OCI-LY1 (cell line): ENCODE results near the gene GALNT18.

Experiments used
- H2AFZ ChIP-seq: fragments of 200-600 bp; sonication (generic), shearing (Covaris generic); 2 replicates; pipeline ENCODE4 v1.6.0; 2014; ENCODE audit warnings: antibody characterized with exemption, mild to moderate bottlenecking, low read length
- H3F3A ChIP-seq: fragments of 200-600 bp; sonication (generic), shearing (Covaris generic); 2 replicates; pipeline ENCODE4 v1.6.0; 2014; ENCODE audit warnings: mild to moderate bottlenecking, antibody characterized with exemption, low read length, moderate library complexity; ENCODE audit not compliant: insufficient read depth
- H3K27ac ChIP-seq: fragments of 200-600 bp; sonication (generic); 2 replicates; pipeline ENCODE4 v1.5.1; 2014; ENCODE audit warnings: low read length, mixed run types, mild to moderate bottlenecking, low read depth; ENCODE audit not compliant: poor library complexity, severe bottlenecking
- H3K27me3 ChIP-seq: fragments of 200-600 bp; sonication (generic); 2 replicates; pipeline ENCODE4 v1.6.0; 2014; ENCODE audit warnings: antibody characterized with exemption, mild to moderate bottlenecking, low read length, moderate library complexity; ENCODE audit not compliant: insufficient read depth
- H3K36me3 ChIP-seq: fragments of 200-600 bp; sonication (generic); 2 replicates; pipeline ENCODE4 v1.6.1; 2014; ENCODE audit warnings: mild to moderate bottlenecking, antibody characterized with exemption, low read length, moderate library complexity, mixed read lengths; ENCODE audit not compliant: insufficient read depth
- H3K4me1 ChIP-seq: fragments of 200-600 bp; sonication (generic); 2 replicates; pipeline ENCODE4 v1.5.1; 2014; ENCODE audit warnings: mild to moderate bottlenecking, low read length, moderate library complexity; ENCODE audit not compliant: insufficient read depth, severe bottlenecking
- H3K4me2 ChIP-seq: fragments of 200-600 bp; sonication (generic), shearing (Covaris generic); 2 replicates; pipeline ENCODE4 v1.6.1; 2014; ENCODE audit warnings: low read length
- H3K4me3 ChIP-seq: fragments of 200-600 bp; sonication (generic); 2 replicates; pipeline ENCODE4 v1.5.1; 2014; ENCODE audit warnings: low read length, low read depth, mild to moderate bottlenecking, mixed read lengths; ENCODE audit not compliant: poor library complexity, severe bottlenecking
- H3K79me2 ChIP-seq: fragments of 200-600 bp; shearing (Covaris generic); 2 replicates; pipeline ENCODE4 v1.6.1; 2016; ENCODE audit warnings: mixed run types, low read length, mixed read lengths; ENCODE audit not compliant: insufficient read depth
- H3K9ac ChIP-seq: fragments of 200-600 bp; sonication (generic), shearing (Covaris generic); 2 replicates; pipeline ENCODE4 v1.6.1; 2014; ENCODE audit warnings: mild to moderate bottlenecking, low read length, mixed read lengths
- H3K9me2 ChIP-seq: fragments of 200-600 bp; sonication (generic), shearing (Covaris generic); 2 replicates; pipeline ENCODE4 v1.6.1; 2014; ENCODE audit warnings: low read depth, mild to moderate bottlenecking, low read length, mixed read lengths
- H3K9me3 ChIP-seq: fragments of 200-600 bp; shearing (Covaris generic); 2 replicates; pipeline ENCODE4 v1.6.1; 2014; ENCODE audit warnings: low read length, mixed read lengths
- H4K20me1 ChIP-seq: fragments of 200-600 bp; sonication (generic), shearing (Covaris generic); 2 replicates; pipeline ENCODE4 v1.6.0; 2016; ENCODE audit warnings: mild to moderate bottlenecking, low read length; ENCODE audit not compliant: insufficient read depth
- EZH2 ChIP-seq: fragments of 200-600 bp; sonication (generic), shearing (Covaris generic); IDR thresholded peaks from 2 replicates; pipeline ENCODE4 v1.8.0; 2017; ENCODE audit warnings: borderline replicate concordance, mixed run types, mild to moderate bottlenecking, antibody characterized with exemption, low read length, moderate library complexity, mixed read lengths
- TF ChIP-seq, protein P1 (sequence below): fragments of 200-600 bp; sonication (generic), shearing (Covaris generic); IDR thresholded peaks from 2 replicates; pipeline ENCODE4 v1.5.1; 2017; ENCODE audit warnings: mild to moderate bottlenecking, antibody characterized with exemption, low read length, moderate library complexity, mixed read lengths

GALNT18 gene

DNA sequence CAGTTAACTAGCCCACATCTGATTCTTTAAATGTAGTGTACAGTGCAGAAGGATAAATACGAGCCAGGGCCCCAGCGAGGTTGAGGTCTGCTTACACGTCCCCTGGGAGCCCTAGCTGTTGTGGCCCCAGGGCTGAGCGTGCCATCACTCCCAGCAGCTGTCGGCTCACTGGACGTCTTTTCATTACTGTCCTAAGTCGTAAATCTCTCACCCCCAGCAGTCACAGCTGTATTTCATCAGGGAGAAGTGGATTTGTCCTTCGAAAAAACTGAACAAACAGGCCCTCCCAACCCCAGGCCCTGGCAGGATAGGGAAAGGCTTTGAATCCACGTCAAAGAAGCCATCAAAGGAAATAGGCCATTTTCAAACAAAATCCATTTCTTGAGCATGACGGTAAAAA lies 158.4 kb downstream of the GALNT18 start:
- Histone ChIP-seq H3K36me3 (no peaks in the 10 kb centered on the region), H3K27ac (no peak overlapping the region), H3K27me3 (no peaks in the 10 kb centered on the region), H3K9me3 (no peaks in the 10 kb centered on the region), H3F3A (no peaks in the 10 kb centered on the region), H2AFZ (no peak overlapping the region), H3K4me1 (no peaks in the 10 kb centered on the region), H3K4me2 (no peak overlapping the region), H3K79me2 (no peaks in the 10 kb centered on the region), H3K4me3 (no peak overlapping the region), H3K9ac (no peak overlapping the region), H3K9me2 (no peaks in the 10 kb centered on the region), H4K20me1 (no peaks in the 10 kb centered on the region)
- TF ChIP-seq, protein P1, sequence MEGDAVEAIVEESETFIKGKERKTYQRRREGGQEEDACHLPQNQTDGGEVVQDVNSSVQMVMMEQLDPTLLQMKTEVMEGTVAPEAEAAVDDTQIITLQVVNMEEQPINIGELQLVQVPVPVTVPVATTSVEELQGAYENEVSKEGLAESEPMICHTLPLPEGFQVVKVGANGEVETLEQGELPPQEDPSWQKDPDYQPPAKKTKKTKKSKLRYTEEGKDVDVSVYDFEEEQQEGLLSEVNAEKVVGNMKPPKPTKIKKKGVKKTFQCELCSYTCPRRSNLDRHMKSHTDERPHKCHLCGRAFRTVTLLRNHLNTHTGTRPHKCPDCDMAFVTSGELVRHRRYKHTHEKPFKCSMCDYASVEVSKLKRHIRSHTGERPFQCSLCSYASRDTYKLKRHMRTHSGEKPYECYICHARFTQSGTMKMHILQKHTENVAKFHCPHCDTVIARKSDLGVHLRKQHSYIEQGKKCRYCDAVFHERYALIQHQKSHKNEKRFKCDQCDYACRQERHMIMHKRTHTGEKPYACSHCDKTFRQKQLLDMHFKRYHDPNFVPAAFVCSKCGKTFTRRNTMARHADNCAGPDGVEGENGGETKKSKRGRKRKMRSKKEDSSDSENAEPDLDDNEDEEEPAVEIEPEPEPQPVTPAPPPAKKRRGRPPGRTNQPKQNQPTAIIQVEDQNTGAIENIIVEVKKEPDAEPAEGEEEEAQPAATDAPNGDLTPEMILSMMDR, result no peak
- TF ChIP-seq EZH2, result no peak

DNA sequence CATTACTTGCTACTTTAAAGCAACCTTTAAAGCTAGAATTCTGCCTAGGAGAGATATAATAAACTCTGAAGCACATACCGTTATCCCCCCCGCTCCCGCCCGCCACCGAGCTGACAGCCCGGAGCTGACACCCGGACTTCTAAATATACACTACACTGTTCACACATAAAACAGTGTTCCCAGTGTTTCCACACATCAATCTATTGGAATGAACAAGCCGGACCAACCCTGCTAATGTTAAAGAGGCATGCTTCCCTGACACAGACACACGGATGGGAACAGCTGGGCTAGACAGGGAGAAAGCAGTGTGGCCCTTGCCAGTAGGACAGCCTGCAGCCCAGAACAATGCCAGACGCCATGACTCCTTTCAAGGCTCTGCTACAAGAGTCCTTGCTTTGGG lies 160.3 kb downstream of the GALNT18 start:
- no peaks in the 10 kb centered on the region for H3F3A ChIP-seq
- no peak overlapping the region for H3K9ac ChIP-seq
- H3K4me1 ChIP-seq, result no peaks in the 10 kb centered on the region
- H3K27ac ChIP-seq, result no peak overlapping the region
- H3K79me2 ChIP-seq, result no peaks in the 10 kb centered on the region
- no peak overlapping the region for H2AFZ ChIP-seq
- H3K36me3 ChIP-seq, result no peaks in the 10 kb centered on the region
- H4K20me1 ChIP-seq, result no peaks in the 10 kb centered on the region
- no peak overlapping the region for H3K4me3 ChIP-seq
- H3K4me2 ChIP-seq, result no peak overlapping the region
- H3K27me3 ChIP-seq, result no peaks in the 10 kb centered on the region
- H3K9me2 ChIP-seq, result no peaks in the 10 kb centered on the region
- TF ChIP-seq, protein P1, result no peak
- no peak for TF ChIP-seq EZH2
- no peaks in the 10 kb centered on the region for H3K9me3 ChIP-seq

DNA sequence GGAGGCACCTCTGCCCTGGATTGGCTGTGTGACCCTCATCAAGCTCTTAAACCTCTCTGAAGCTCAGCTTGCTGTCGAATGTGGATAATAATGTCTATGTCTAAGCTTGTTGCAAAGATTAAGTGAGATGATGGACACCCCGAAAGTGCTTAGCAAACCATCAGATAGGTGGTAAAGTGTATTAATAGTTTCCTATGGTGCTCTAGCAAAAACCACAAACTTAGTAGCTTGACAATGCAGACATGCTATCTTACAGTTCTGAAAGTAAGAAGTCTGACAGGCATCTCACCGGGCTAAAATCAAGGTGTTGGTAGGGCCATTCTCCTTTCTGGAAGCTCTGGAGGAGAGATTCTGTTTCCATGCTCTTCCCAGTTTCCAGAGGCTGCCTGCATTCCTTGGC lies 162.2 kb downstream of the GALNT18 start:
- TF ChIP-seq, protein P1, result no peak
- TF ChIP-seq EZH2, result no peak
- Histone ChIP-seq H3K4me2 (no peak overlapping the region), H3K79me2 (no peaks in the 10 kb centered on the region), H3K4me1 (no peaks in the 10 kb centered on the region), H3K36me3 (no peaks in the 10 kb centered on the region), H2AFZ (no peak overlapping the region), H3K4me3 (no peak overlapping the region), H3K27me3 (no peaks in the 10 kb centered on the region), H3F3A (no peaks in the 10 kb centered on the region), H3K9ac (no peak overlapping the region), H3K27ac (no peak overlapping the region), H4K20me1 (no peaks in the 10 kb centered on the region), H3K9me3 (no peaks in the 10 kb centered on the region), H3K9me2 (no peaks in the 10 kb centered on the region)
